HG03354 (cell line): ENCODE results near the gene TNFRSF4.
"Not testable (repeated sequence)": the region's sequence is repeated elsewhere in the genome, so short reads cannot be mapped to it uniquely, and the experiment has no call there.

Experiments used
- ATAC-seq: cut with Tn5 transposase; IDR thresholded peaks from one replicate; pipeline ENCODE4 v1.9.1; 2021; ENCODE audit warnings: mild to moderate bottlenecking; ENCODE audit not compliant: unreplicated experiment, poor library complexity, severe bottlenecking

TNFRSF4 gene

DNA sequence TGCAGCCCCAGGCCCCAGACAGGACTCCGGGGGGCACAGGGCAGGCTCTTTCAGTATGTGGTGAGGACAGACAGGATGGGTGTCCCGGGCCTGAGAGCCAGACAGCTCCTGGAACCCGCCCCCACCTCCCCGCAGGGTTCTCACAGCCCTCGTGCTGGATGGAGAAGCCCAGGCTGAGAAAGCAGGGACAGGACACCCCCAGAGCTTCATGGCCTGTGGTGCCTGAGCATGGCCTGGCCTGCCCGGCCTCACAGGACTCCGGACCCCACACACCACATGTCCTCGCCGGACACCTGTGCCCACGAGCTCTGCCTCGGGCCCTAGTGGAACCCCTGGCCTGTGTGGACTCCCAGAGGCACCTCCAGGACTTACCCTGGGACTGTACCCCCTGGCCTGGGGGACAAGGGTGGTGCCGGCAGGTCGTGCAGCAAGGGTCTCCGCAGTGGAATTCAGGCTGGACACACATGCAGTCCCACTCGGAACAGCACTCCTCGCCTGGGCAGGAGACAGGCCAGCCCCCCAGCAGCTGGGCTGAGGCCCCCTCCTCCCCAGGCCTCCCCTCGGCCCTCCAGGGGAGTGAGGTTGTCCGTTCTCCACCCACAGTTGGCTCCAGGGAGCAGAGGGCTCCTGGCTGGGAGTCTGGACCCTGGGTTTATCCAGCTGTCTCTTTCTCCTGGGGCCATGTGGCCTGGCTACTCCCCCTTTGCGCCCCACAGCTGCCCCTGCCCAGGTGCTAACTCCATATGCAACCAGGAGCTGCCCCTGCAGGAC, 8.8 kb downstream of the TNFRSF4 start:
- no peak for ATAC-seq

- ATAC-seq, result no peak
Measured at GRCh38 chr1:1204425-1204920, 9.5 kb downstream of the TNFRSF4 start.

- ATAC-seq, result no peak
Measured at GRCh38 chr1:1203561-1204424, 10.2 kb downstream of the TNFRSF4 start.

DNA sequence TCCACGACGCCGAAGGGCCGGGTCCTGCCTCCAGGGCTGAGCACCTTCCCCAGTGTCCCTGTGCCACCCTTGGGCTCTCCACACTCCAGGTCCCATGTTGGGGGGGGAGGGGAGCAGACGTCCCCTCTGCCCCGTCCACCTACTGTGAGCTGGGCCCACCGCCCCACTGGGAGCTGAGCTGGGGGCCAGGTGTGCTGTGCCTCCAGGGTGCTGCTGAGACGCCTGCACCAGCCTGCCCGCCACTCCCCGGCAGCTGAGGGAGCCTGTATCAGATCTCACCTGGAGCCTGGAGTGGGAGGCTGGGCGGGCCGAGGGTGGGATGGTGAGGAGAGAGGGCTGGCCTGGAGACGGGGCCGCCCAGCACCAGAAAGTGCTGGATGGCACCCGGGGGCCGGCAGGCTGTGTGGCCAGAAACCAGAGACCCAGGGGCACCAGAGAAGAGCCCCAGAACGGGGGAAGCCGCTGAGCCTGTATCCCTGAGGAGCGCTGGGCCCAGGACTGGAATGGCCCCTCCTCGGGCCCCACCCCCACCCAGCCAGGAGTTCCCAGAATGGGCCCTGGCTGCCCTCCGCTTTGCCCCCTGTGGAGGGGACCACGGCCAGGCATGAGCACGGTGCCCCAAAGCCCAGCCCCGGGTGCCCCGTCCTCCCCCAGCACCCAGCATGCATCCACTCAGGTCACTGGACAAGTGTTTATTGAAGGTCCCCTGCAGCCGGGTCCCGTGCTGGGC, 11.0 kb downstream of the TNFRSF4 start:
- no peak for ATAC-seq

- no peak for ATAC-seq
Measured at GRCh38 chr1:1200876-1201810, 12.8 kb downstream of the TNFRSF4 start.

DNA sequence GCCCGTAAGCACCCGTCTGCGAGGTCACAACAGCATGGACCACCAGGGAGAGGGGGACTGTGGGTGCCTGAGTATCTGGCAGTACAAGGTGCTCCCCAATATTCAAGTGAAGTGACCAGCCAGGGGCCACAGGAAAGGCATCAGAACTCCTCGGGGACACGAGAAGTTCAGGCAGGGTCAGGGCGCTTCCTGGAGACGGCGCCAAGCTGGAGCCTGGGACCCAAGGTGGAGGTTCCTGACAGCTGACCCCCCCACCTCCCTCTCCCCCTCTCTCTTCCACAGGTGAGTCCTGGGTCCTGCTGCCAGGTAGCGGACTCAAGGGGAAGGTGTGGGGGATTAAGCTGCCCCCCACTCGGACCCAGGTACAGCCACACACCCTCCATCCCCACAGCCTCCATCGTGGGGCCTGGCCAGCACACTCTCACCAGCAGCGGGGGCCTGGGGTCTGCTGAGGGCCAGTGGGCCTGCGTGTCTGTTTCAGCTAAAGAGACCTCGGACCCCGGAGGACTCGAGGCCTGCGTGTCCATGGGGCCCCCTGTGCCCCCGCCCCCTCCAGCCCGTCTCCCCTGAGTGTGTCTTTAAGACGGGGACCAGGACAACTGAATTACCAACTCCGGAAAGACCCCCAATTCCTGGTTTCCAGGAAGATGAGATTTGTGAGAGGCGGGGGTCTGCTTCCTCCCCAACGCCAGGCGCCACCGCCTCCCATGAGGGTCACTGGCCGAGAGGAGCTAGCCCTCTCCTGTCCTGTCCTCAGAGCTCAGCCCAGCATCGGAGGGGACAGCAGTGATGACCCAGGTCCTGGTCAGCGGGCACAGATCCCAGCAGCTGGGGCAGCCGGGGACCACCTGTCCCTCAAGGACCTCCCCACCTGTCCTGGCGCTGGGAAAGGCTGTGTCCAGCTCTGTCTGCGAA, 13.7 kb downstream of the TNFRSF4 start:
- no peak for ATAC-seq

DNA sequence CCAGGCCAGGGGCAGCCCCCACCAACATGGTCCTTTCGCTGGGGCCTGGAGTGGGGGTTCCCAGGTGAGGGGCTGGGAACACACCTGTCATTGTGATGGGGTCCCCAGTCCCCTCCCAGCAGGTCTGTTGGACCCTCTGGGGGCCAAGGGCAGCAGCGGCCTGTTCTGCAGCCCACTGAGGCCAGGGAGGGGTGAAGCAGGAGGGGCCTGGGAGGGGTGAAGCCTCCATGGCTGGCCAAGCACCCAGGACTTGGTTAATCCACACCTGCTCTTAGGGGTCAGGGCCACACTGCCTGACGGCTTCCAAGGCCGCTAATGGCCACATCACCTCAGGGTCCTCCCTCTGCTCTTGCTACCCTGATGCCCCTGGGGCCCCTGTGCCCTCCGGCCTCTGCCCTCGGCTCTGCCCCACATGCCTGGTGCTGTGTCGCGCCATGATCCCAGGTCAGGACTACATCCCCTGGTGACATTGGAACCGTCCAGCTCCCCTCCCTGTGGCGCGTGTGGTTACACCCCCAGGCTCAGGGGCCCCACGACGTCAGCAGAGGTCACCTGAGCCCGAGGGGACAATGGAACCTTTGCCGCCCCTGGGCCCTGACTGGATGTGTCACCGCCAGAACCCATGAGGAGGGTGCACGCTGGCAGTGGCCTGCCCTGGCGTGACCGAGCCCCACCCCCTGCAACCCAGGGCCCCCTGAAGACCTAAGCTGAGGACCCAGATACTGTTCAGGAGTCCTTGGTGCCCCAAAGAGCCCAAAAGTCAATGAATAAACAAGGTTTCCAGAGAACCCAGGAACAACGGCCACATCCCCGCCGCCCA, 14.6 kb downstream of the TNFRSF4 start:
- no peak for ATAC-seq

DNA sequence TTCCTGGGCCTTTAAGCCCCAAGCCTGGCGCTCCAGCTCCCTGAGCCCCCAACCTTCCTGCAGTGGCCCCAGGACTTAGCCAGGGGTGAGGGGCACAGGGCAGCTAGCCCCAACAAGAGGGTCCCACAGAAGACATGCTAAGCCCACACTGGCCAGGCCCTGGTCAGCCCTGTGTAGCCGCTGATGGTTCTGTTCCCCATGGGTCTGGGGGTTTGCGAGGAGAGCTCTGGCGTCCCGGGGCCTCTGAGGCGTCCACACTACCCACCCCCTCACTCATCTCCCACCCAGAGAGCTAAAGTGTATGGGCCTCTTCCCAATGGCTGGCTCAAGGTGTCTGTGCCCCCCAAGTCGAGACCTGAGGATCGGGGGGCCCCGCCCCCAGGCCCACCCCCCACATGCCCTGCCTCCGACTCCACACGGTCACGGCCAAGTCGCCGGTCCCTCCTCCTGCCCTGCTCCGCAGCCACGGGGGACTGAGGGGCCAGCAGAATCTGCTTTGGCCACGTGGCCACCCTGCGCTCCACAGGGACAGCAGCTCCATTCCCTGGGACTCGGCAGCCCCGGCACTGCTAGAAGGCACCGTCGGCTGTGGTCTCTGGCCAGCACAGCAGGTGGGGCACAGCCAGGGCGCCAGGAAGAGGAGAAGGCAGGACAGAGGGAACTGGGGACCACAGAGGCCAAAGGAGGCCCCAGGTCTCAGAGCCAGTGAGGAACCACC, 15.4 kb downstream of the TNFRSF4 start:
- no peak for ATAC-seq

- no peak for ATAC-seq
Measured at GRCh38 chr1:1197551-1198422, 16.2 kb downstream of the TNFRSF4 start.

DNA sequence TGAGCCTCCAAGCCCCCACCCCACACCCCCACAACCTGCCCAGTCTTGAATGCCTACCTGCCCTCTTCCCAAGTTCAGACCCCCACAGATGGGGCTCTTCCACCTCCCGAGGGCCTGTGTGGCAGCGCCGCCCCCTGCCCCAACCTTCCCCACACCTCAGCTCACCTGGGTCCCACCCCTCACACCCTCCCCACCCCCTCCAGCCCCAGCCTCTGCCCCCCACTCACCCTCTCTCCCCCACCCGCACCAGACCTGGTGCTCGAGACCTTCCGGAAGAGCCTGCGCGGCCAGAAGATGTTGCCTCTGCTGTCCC, 16.8 kb downstream of the TNFRSF4 start:
- ATAC-seq, result no peak

- no peak for ATAC-seq
Measured at GRCh38 chr1:1196431-1197187, 17.3 kb downstream of the TNFRSF4 start.

- ATAC-seq, result not testable (repeated sequence)
Measured at GRCh38 chr1:1195726-1196125, 18.2 kb downstream of the TNFRSF4 start.

GRCh38 chr1:1194723-1195122, 19.2 kb downstream of the TNFRSF4 start:
- ATAC-seq, result no peak

DNA sequence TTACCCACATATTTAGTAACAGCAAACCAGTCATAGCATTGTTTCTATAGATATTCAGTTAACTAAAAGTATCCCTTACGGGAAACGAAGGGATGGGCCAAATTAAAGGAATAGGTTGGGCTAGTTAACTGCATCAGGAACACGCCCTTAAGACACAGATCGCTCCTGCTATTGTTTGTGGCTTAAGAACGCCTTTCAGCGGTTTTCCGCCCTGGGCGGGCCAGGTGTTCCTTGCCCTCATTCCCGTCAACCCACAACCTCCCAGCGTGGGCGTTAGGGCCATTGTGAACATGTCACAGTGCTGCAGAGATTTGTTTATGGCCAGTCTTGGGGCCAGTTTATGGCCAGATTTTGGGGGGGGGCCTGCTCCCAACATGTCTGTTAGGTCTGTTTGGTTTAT, 22.2 kb downstream of the TNFRSF4 start:
- no peak for ATAC-seq

GRCh38 chr1:1189111-1189510, 24.8 kb downstream of the TNFRSF4 start:
- ATAC-seq, result no peak
